ENCODE data around the gene MED12L.

MED12L gene

DNA sequence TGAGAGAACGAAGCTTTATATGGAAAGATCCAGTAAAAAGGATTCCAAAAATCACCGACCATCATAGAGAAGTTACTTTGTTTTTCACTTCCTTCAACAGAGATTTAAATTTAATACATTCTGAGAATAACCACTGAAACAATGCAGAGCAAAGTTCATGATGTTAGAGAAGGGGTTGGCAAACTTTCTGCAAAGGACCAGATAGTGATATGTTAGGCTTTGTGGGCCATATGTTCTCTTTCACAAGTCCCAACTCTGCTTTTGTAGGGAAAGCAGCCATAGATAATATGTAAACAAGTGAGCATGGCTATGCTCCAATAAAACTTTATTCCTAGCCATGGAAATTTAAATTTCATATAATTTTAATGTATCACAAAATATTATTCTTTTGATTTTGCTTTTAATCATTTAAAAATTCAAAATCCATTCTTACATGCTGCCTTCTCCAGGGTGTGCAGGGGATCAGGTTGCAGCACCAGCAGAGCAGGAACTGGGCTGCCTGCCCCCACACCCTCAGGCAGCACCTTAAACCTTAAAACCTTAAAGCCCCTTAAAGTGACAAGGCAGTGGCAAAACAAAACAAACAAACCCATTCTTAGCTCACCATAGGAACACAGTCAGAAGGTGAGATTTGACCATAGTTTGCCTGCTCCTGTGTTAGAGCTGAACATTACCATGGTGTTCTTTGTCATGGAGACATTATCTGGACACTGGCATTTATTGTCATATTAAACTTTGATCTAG, 392.3 kb downstream of the MED12L start:
- DNase-seq = no peak

DNA sequence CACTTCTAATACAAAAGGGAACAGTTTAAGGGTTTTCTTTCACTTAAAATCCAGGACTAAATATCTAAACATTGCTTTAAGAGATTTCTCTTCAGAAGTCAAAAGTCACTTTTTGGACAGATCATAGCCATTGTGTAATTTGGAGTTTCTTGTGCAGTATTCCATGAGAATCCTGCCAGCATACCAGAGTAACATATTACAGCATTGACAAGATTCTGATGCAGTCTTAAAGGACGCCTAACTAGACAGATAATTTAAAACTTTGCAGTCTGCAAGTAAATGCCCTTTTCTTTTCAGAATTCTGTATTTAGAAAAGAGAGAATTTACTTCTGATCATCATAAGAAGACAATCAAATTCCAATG, 392.9 kb downstream of the MED12L start:
- no peak for DNase-seq

DNA sequence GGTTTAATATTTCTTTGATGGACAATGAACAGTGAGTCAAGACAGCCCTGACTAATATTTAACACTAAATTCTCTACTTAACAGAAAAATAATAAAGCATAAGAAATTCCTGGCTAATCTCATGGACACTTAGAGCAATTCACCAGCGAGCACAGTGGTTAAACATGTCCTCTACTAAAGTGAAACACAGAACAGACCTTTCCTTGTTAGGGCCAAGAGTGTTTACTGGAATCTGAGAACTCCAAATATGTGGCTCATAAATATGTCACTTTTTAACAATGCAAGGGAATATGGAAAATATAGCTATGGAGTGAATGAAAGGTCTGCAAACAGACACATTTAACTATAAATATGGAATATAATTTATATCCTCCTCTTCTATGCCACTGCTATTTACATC, 394.0 kb downstream of the MED12L start:
- DNase-seq = no peak

DNA sequence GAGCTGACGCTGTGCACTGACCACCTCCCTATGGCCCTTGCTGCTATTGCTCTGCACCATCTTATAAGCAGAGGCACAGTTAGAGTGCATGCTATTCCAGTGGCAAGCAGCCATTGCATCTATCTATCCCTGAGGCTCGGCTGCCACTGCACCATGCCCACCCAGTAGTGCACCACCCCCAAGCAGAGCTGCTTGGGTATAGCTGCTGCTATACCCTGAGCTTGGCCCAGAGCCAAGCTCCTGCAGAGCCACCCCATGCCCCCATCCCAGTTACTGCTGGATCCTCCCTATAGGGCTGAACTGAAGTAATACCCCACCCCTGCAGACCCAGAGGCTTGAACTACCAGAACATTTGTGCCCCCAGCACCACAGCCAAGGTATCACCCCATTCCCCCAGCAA, 395.0 kb downstream of the MED12L start:
- DNase-seq = no peak

DNA sequence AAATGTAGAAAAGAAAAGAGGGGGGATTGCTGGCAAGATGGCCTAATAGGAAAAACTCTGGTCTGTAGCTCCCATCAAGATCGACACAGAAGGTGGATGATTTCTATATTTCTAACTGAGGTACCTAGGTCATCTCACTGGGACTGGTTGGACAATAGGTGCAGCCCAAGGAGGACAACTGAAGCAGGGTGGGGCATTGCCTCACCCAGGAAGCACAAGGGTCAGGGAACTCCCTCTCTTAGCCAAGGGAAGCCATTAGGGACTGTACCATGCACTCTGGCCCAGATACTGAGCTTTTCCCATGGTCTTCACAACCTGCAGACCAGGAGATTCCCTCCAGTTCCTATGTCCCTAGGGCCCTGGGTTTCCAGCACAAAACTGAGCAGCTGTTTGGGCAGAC, 398.0 kb downstream of the MED12L start:
- DNase-seq = no peak

DNA sequence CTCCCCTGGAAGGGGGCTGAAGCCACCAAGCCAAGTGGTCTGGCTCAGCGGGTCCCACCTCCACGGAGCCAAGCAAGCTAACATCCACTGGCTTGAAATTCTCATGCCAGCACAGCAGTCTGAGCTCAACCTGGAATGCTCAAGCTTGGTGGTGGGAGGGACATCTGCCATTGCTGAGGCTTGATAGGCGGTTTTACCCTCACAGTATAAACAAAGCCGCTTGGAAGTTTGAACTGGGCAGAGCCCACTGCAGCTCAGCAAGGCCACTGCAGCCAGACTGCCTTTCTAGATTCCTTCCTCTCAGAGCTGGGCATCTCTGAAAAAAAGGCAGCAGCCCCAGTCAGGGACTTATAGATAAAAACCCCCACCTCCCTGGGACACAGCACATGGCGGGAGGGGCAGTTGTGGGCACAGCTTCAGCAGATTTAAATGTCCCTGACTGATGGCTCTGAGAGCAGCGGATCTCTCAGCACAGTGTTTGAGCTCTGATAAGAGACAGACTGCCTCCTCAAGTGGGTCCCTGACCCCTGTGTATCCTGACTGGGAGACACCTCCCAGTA, 398.6 kb downstream of the MED12L start:
- DNase-seq = no peak

Measured in NCI-H1694 (cell line).